BE2C (cell line): ENCODE data around the gene CLASRP.

Source experiments
- DNase-seq: peaks from one replicate; pipeline ENCODE4 v3.0.0-alpha.2; 2020
- H3K27me3 ChIP-seq: fragments of 250-450 bp; sonication (Bioruptor Pico); 2 replicates; pipeline ENCODE4 v1.5.1; 2020; ENCODE audit warnings: mild to moderate bottlenecking
- H3K36me3 ChIP-seq: fragments of 250-450 bp; sonication (Bioruptor Pico); 2 replicates; pipeline ENCODE4 v1.5.1; 2020; ENCODE audit warnings: mild to moderate bottlenecking
- H3K4me1 ChIP-seq: fragments of 250-450 bp; sonication (Bioruptor Pico); 2 replicates; pipeline ENCODE4 v1.5.1; 2020
- H3K4me3 ChIP-seq: 2 replicates; pipeline ENCODE4 v1.5.1; 2011; ENCODE audit warnings: low read depth, low read length
- H3K9me3 ChIP-seq: fragments of 250-450 bp; sonication (Bioruptor Pico); 2 replicates; pipeline ENCODE4 v1.5.1; 2020
- CTCF ChIP-seq: IDR thresholded peaks from 2 replicates; pipeline ENCODE4 v1.5.1; 2012; ENCODE audit warnings: mild to moderate bottlenecking, low read depth, low read length

CLASRP gene

GRCh38 chr19:45008552-45008951 lies 30.3 kb upstream of the CLASRP start:
- no peaks in the 10 kb centered on the region for H3K9me3 ChIP-seq
- no peak overlapping the region for H3K4me3 ChIP-seq
- no peak for DNase-seq
- no peak for TF ChIP-seq CTCF
- H3K4me1 ChIP-seq, result peaks cover 5% of the 10 kb centered on the region; the same call in 1 of the 2 replicates
- H3K36me3 ChIP-seq, result no peaks in the 10 kb centered on the region
- no peaks in the 10 kb centered on the region for H3K27me3 ChIP-seq

- Histone ChIP-seq H3K9me3 (no peaks in the 10 kb centered on the region), H3K36me3 (no peaks in the 10 kb centered on the region), H3K27me3 (no peaks in the 10 kb centered on the region), H3K4me3 (no peak overlapping the region), H3K4me1 (peaks cover 5% of the 10 kb centered on the region; the same call in 1 of the 2 replicates)
- TF ChIP-seq CTCF, result no peak
- DNase-seq, result no peak
These were observed 29.1 kb upstream of the CLASRP start for GRCh38 chr19:45009625-45010255.

GRCh38 chr19:45010306-45010705 lies 28.5 kb upstream of the CLASRP start:
- Histone ChIP-seq H3K27me3 (no peaks in the 10 kb centered on the region), H3K36me3 (no peaks in the 10 kb centered on the region), H3K4me1 (peaks cover 5% of the 10 kb centered on the region; the same call in 1 of the 2 replicates), H3K4me3 (no peak overlapping the region), H3K9me3 (no peaks in the 10 kb centered on the region)
- peak; percentile 67 for DNase-seq
- no peak for TF ChIP-seq CTCF

- Histone ChIP-seq H3K36me3 (no peaks in the 10 kb centered on the region), H3K4me1 (peaks cover 5% of the 10 kb centered on the region; the same call in 1 of the 2 replicates), H3K9me3 (no peaks in the 10 kb centered on the region), H3K27me3 (no peaks in the 10 kb centered on the region; the same call in 1 of the 2 replicates), H3K4me3 (no peak overlapping the region)
- no peak for TF ChIP-seq CTCF
- no peak for DNase-seq
These were observed 26.9 kb upstream of the CLASRP start for GRCh38 chr19:45011959-45012358.

- DNase-seq, result peak; percentile 84
- H3K27me3 ChIP-seq, result no peaks in the 10 kb centered on the region; the same call in 1 of the 2 replicates
- no peaks in the 10 kb centered on the region for H3K36me3 ChIP-seq
- no peaks in the 10 kb centered on the region for H3K4me1 ChIP-seq
- TF ChIP-seq CTCF, result peak; percentile 86
- H3K9me3 ChIP-seq, result no peaks in the 10 kb centered on the region
- H3K4me3 ChIP-seq, result no peak overlapping the region
These were observed 22.2 kb upstream of the CLASRP start for GRCh38 chr19:45016388-45017314.

GRCh38 chr19:45019187-45019586 lies 19.7 kb upstream of the CLASRP start:
- no peaks in the 10 kb centered on the region for H3K4me1 ChIP-seq
- no peaks in the 10 kb centered on the region for H3K9me3 ChIP-seq
- H3K27me3 ChIP-seq, result no peaks in the 10 kb centered on the region; the same call in 1 of the 2 replicates
- no peak overlapping the region for H3K4me3 ChIP-seq
- no peak for TF ChIP-seq CTCF
- no peaks in the 10 kb centered on the region for H3K36me3 ChIP-seq
- no peak for DNase-seq
